HG03571 (cell line): Measurements from ENCODE around the gene PLEKHG3.
"Not testable (repeated sequence)": the region's sequence is repeated elsewhere in the genome, so short reads cannot be mapped to it uniquely, and the experiment has no call there.

Source experiments
- ATAC-seq: cut with Tn5 transposase; IDR thresholded peaks from one replicate; pipeline ENCODE4 v1.9.1; 2021; ENCODE audit not compliant: unreplicated experiment

The PLEKHG3 gene

GRCh38 chr14:64704143-64704742 lies at the start of gene PLEKHG3:
PLEKHG3 (plus strand) TSS chr14:64704424; CDS start chr14:64727632, 23,208 bp downstream.
- no peak for ATAC-seq

- ATAC-seq, result no peak
Observed at GRCh38 chr14:64654901-64655300, 49.3 kb upstream of the PLEKHG3 start.

DNA sequence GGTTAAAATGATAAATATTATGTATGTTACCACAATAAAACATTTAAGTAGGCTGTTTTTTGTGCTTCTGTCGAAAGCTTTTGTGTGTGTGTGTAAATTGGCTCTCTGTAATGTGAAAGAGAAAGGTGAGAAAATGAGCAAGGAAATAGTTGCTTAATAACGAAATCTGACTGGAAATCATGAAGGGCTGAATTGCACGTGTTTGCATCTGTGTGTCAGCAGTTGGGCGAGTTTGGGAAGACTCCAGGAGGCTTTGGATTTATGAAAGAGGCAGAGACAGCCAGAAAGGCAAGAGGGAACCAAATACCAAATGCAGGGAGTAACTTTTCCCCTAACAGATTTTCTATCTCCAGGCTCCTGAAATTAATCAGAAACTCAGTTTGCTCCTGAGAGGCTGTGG lies 47.2 kb upstream of the PLEKHG3 start:
- ATAC-seq, result no peak

GRCh38 chr14:64658201-64658600 lies 46.0 kb upstream of the PLEKHG3 start:
- no peak for ATAC-seq

DNA sequence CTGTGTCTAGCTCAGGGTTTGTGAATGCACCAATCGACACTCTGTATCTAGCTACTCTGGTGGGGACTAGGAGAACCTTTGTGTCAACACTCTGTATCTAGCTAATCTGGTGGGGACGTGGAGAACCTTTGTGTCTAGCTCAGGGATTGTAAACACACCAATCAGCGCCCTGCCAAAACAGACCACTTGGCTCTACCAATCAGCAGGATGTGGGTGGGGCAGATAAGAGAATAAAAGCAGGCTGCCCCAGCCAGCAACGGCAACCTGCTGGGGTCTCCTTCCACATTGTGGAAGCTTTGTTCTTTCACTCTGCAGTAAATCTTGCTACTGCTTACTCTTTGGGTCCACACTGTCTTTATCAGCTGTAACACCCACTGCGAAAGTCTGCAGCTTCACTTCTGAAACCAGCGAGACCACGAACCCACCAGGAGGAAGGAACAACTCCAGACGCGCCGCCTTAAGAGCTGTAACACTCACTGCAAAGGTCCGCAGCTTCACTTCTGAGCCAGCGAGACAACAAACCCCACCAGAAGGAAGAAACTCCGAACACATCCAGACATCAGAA lies 45.4 kb upstream of the PLEKHG3 start:
- ATAC-seq, result not testable (repeated sequence)

- no peak for ATAC-seq
Observed at GRCh38 chr14:64659366-64659765, 44.9 kb upstream of the PLEKHG3 start.

DNA sequence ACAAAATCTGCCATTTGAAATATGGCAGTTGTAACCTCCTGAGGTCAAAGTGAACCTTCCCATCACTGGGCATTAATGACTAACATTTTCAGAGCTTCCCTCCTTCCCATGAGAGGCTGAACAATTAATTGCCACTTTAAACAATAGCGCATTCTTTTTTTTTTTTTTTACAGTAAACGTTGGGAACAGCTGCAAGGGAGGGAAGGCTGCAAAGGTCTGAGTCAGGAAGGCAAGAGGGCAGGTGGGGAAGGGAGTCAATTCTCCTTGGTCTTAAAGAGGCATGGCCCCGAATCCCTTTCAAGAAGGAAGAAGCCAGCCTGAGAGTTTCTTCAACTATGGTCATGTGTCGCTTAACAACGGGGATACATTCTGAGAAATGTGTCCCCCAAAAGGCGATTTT lies 41.0 kb upstream of the PLEKHG3 start:
- no peak for ATAC-seq

- no peak for ATAC-seq
Observed at GRCh38 chr14:64671591-64671990, 32.6 kb upstream of the PLEKHG3 start.

- ATAC-seq, result no peak
Observed at GRCh38 chr14:64673316-64673715, 30.9 kb upstream of the PLEKHG3 start.

GRCh38 chr14:64673748-64674147 lies 30.5 kb upstream of the PLEKHG3 start:
- no peak for ATAC-seq

GRCh38 chr14:64674829-64675228 lies 29.4 kb upstream of the PLEKHG3 start:
- ATAC-seq, result no peak

DNA sequence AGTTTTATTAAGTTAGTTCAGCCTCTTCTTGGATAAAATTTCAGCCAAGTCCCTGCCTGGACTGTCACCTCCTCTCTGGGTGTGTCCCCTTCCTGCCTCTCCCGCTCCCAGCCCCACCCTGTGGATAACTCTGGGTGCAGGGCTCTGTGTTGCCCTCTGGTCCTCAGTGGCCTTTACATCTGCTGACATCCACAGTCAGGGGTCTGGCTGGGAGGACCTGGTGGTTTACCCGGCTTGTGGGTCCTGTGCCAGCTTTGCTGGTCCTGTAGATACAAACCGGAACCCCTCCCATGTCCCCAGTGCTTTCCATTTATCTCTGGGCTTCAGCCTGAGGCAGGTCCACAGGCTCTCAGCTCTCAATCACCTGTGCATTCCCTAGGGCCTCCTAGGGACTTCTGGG lies 28.9 kb upstream of the PLEKHG3 start:
- no peak for ATAC-seq

- ATAC-seq, result no peak
Observed at GRCh38 chr14:64676410-64677008, 27.7 kb upstream of the PLEKHG3 start.

GRCh38 chr14:64680013-64680713 lies 24.1 kb upstream of the PLEKHG3 start:
- ATAC-seq, result no peak

GRCh38 chr14:64680714-64681065 lies 23.5 kb upstream of the PLEKHG3 start:
- no peak for ATAC-seq

GRCh38 chr14:64681796-64682710 lies 22.2 kb upstream of the PLEKHG3 start:
- ATAC-seq, result no peak

DNA sequence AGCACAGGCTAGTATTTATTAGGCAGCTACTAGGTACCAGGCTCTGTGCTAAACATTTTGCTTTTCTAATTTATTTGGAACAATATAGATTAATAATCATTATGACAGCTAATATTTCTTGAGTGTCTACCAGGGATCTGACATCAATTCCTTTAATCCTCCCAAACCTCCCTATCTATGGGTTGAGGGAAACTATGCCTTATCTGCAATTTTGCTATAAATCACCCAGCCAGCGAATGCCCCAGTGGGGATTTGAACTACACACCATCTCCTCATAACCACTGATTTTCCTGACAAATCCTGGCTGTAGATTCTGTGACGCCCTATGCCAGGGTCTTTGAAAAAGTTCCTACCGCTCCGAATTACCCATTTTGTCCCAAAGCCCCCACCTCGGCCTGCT lies 21.4 kb upstream of the PLEKHG3 start:
- ATAC-seq, result no peak

DNA sequence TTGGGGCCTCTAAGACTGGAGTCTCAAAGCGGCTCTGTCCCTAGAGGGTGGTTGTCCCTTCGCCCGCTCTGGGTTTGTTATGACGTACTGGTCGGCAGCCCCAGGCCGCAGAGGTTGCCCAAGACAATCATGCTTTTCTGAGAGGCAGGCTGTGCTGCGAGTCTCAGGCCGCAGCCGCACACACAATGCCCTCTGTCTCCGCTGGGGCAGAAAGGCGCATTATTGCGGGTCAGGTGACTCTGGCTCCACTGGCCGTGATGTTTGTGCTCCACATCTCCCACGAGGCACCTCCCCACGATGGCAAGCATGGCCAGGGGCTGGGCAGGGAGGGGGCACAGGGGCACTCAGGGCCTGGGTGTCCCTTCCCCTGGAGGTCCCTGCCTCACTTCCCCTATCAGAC lies 21.0 kb upstream of the PLEKHG3 start:
- no peak for ATAC-seq

DNA sequence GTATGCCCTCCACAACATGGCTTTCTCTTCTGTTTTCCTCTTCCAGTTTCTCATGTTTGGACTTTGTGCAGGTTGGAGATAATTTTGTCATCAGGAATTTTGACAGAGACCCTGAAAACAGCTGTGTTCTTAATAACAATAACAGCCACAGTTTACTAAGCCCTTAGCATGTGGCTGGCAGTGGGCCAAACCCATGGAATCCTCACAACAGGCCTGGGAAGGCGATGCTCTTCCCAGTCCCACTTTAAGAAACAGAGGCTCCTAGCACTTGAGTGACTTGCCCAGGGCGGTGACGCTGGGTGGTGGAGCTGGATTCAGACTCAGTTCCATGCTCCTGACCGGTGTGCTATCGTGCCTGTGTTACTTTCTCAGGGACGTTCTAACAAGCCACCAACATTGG lies 20.1 kb upstream of the PLEKHG3 start:
- ATAC-seq, result no peak

DNA sequence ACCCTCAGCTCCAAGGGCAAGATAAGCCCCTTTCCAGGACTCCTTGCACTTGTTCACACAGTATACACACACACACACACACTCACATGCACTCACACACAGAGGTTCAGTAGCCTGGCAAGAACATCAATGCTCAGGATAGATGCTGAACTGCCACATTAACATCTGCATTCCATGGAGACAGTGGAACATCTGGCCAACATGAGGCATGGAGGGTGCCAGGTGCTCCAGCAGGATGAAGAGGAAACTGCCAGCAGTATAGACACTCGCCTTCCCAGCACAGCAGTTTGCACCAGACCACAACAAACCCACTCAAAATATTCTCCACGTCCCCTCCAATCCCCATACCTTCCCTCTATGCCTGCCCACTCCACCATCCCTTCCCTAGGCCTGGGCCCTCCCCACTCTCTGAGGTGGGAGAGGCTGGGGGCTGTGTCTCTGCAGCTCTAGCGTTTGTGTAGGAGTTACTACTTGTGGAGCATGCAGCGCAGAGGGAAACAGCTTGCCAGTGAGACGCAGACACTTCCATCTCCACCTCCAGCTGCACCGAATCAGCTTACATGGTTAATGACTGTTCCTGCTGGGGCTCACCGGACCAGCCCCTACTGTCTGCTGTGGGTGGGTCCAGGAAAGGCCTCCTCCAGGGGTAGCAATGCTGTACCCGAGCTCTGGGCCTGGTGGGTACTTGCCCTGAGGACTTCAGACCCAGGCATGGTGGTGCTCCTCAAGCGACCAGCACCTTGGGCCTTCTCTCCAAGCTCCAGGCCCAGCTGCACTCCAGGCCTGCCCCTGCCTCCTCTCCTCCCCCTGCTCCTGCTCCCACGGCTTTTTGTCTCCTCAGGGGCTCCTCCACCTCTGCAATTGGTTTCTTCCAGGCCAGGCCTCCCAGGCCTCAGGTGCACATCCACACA lies 18.6 kb upstream of the PLEKHG3 start:
- no peak for ATAC-seq
